ENCODE measurements around the gene DDX59. TPM values are rescaled to one million over a fixed set of nuclear protein-coding genes. Genes with fewer than 3 reads are reported as not detected.

The DDX59 gene
- polyA plus RNA-seq, 1 donor from 2014 or later, result 21.0 TPM

DNA sequence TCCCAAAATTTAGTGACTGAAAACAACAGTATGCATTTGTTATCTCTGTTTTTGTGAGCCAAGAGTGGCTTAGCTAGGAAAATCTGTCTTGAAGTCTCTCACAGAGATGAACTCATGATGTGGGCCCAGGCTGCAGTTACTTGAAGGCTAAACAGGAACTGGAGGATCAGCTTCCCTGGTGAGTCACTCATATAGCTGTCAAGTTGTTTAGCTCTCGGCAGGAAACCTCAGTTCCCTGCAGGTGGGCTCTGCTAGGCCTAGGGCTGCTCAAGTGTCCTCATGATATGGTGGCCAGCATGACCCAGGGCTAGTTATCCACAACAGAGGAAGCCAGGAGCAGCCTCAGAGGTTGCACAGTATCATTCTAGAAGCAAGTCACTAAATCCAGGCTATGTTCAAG, 30.2 kb upstream of the DDX59 start:
- Histone ChIP-seq H2AFZ (ENCODE audit: low read depth, low read length) (no peak overlapping the region), H3K9ac (ENCODE audit: low read length) (no peak overlapping the region), H3K27ac (ENCODE audit: low read length) (no peak overlapping the region), H3K36me3 (ENCODE audit: insufficient read depth, low read length) (no peaks in the 10 kb centered on the region), H3K9me2 (ENCODE audit: insufficient read depth, low read length) (no peaks in the 10 kb centered on the region), H3K4me3 (ENCODE audit: low read length) (no peak overlapping the region), H3F3A (ENCODE audit: insufficient read depth, low read length, poor library complexity, severe bottlenecking) (no peaks in the 10 kb centered on the region), H3K9me3 (ENCODE audit: low read length) (no peaks in the 10 kb centered on the region), H3K4me2 (ENCODE audit: low read length) (no peak overlapping the region), H4K20me1 (ENCODE audit: insufficient read depth) (no peaks in the 10 kb centered on the region), H3K27me3 (ENCODE audit: insufficient read depth, low read depth, low read length) (no peaks in the 10 kb centered on the region), H3K79me2 (replicated peaks; ENCODE audit: insufficient read depth, low read length) (no peaks in the 10 kb centered on the region)
- TF ChIP-seq EP300 (conservative IDR thresholded peaks at IDR 0.05; ENCODE audit: poor library complexity, severe bottlenecking) (no peak), EZH2 (IDR thresholded peaks at IDR 0.05; ENCODE audit: borderline replicate concordance, insufficient read depth, low read length, poor library complexity, severe bottlenecking) (no peak), SMC3 (conservative IDR thresholded peaks at IDR 0.05; ENCODE audit: poor library complexity) (no peak), RAD21 (conservative IDR thresholded peaks at IDR 0.05) (no peak), TAF1 (IDR thresholded peaks at IDR 0.05; ENCODE audit: low read depth) (no peak), MXI1 (conservative IDR thresholded peaks at IDR 0.05; ENCODE audit: poor library complexity, severe bottlenecking) (no peak)
- TF ChIP-seq, protein P1, sequence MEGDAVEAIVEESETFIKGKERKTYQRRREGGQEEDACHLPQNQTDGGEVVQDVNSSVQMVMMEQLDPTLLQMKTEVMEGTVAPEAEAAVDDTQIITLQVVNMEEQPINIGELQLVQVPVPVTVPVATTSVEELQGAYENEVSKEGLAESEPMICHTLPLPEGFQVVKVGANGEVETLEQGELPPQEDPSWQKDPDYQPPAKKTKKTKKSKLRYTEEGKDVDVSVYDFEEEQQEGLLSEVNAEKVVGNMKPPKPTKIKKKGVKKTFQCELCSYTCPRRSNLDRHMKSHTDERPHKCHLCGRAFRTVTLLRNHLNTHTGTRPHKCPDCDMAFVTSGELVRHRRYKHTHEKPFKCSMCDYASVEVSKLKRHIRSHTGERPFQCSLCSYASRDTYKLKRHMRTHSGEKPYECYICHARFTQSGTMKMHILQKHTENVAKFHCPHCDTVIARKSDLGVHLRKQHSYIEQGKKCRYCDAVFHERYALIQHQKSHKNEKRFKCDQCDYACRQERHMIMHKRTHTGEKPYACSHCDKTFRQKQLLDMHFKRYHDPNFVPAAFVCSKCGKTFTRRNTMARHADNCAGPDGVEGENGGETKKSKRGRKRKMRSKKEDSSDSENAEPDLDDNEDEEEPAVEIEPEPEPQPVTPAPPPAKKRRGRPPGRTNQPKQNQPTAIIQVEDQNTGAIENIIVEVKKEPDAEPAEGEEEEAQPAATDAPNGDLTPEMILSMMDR (IDR thresholded peaks at IDR 0.05; ENCODE audit: poor library complexity, severe bottlenecking), result no peak

DNA sequence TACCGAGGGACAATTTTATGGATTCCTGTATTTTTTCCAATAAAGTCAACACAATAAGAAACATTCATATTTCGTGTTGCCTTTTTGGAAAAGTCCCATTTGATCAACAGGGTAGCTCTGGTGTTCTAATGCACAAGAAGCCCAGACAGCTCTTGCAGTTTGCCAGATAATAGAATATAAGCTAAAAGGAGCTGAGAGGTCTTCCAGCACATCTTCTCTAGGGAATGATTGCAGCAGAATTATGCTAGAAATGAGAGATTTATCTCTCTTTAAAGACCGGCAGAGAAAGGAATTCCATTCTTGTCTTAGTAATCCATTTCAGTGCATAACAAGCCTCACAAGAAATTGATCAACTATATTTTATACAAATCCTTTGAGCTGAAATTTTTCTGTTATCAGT, 25.0 kb upstream of the DDX59 start:
- Histone ChIP-seq H3K27me3 (ENCODE audit: insufficient read depth, low read depth, low read length) (no peaks in the 10 kb centered on the region), H3K36me3 (ENCODE audit: insufficient read depth, low read length) (no peaks in the 10 kb centered on the region), H3K79me2 (replicated peaks; ENCODE audit: insufficient read depth, low read length) (no peaks in the 10 kb centered on the region), H3K4me3 (ENCODE audit: low read length) (no peak overlapping the region), H3K9me2 (ENCODE audit: insufficient read depth, low read length) (no peaks in the 10 kb centered on the region), H2AFZ (ENCODE audit: low read depth, low read length) (no peak overlapping the region), H3K9me3 (ENCODE audit: low read length) (no peaks in the 10 kb centered on the region), H4K20me1 (ENCODE audit: insufficient read depth) (no peaks in the 10 kb centered on the region), H3K4me2 (ENCODE audit: low read length) (no peak overlapping the region), H3K9ac (ENCODE audit: low read length) (no peak overlapping the region), H3F3A (ENCODE audit: insufficient read depth, low read length, poor library complexity, severe bottlenecking) (no peaks in the 10 kb centered on the region), H3K27ac (ENCODE audit: low read length) (no peak overlapping the region)
- TF ChIP-seq SMC3 (conservative IDR thresholded peaks at IDR 0.05; ENCODE audit: poor library complexity) (no peak), EZH2 (IDR thresholded peaks at IDR 0.05; ENCODE audit: borderline replicate concordance, insufficient read depth, low read length, poor library complexity, severe bottlenecking) (no peak), POLR2AphosphoS5 (IDR thresholded peaks at IDR 0.05) (no peak), TAF1 (IDR thresholded peaks at IDR 0.05; ENCODE audit: low read depth) (no peak), MXI1 (conservative IDR thresholded peaks at IDR 0.05; ENCODE audit: poor library complexity, severe bottlenecking) (no peak), EP300 (conservative IDR thresholded peaks at IDR 0.05; ENCODE audit: poor library complexity, severe bottlenecking) (no peak), RAD21 (conservative IDR thresholded peaks at IDR 0.05) (no peak)
- TF ChIP-seq, protein P1 (IDR thresholded peaks at IDR 0.05; ENCODE audit: poor library complexity, severe bottlenecking), result no peak
- TF ChIP-seq, protein P2, sequence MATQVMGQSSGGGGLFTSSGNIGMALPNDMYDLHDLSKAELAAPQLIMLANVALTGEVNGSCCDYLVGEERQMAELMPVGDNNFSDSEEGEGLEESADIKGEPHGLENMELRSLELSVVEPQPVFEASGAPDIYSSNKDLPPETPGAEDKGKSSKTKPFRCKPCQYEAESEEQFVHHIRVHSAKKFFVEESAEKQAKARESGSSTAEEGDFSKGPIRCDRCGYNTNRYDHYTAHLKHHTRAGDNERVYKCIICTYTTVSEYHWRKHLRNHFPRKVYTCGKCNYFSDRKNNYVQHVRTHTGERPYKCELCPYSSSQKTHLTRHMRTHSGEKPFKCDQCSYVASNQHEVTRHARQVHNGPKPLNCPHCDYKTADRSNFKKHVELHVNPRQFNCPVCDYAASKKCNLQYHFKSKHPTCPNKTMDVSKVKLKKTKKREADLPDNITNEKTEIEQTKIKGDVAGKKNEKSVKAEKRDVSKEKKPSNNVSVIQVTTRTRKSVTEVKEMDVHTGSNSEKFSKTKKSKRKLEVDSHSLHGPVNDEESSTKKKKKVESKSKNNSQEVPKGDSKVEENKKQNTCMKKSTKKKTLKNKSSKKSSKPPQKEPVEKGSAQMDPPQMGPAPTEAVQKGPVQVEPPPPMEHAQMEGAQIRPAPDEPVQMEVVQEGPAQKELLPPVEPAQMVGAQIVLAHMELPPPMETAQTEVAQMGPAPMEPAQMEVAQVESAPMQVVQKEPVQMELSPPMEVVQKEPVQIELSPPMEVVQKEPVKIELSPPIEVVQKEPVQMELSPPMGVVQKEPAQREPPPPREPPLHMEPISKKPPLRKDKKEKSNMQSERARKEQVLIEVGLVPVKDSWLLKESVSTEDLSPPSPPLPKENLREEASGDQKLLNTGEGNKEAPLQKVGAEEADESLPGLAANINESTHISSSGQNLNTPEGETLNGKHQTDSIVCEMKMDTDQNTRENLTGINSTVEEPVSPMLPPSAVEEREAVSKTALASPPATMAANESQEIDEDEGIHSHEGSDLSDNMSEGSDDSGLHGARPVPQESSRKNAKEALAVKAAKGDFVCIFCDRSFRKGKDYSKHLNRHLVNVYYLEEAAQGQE (IDR thresholded peaks at IDR 0.05; ENCODE audit: borderline replicate concordance), result no peak
